PC-9 (cell line): Measurements from ENCODE around the gene HOXA11. TPM values are rescaled to one million over a fixed set of nuclear protein-coding genes. Genes with fewer than 3 reads are reported as not detected.
A peak's percentile ranks its signal among the peaks of the same experiment; 100 is the strongest.

Experiments
- BruUV-seq: library from RNA; stranded (reverse); fragments of 400-500 nt; replicated peaks from 2 replicates; lab custom pipeline; 2021; lab: Mats Ljungman, UMichigan
- CTCF ChIA-PET: fragments of 300-600 bp; sonication (Branson Sonifier 250); formaldehyde crosslinking; loops from one replicate; lab custom pipeline; 2022; ENCODE audit warnings: antibody characterized with exemption; lab: Charles Lee
- POLR2A ChIA-PET: fragments of 300-600 bp; sonication (Branson Sonifier 250); formaldehyde crosslinking; loops from one replicate; lab custom pipeline; 2022; ENCODE audit warnings: antibody characterized with exemption; ENCODE audit not compliant: unreplicated experiment; lab: Charles Lee
- DNase-seq, 2 experiments: peaks; one replicate each; pipeline versions ENCODE4 v3.0.0 to v3.0.0-alpha.2; 2015 to 2022; ENCODE audit warnings: mixed read lengths in 1 of 2
- H2AFZ ChIP-seq: fragments of 200-600 bp; sonication (generic); 2 replicates; pipeline ENCODE4 v1.8.1; 2017; ENCODE audit warnings: antibody characterized with exemption
- H3F3A ChIP-seq: fragments of 200-600 bp; sonication (generic); 2 replicates; pipeline ENCODE4 v1.8.1; 2017; ENCODE audit warnings: antibody characterized with exemption, mild to moderate bottlenecking, low read depth; ENCODE audit not compliant: insufficient read depth
- H3K27ac ChIP-seq: fragments of 200-600 bp; sonication (generic); 2 replicates; pipeline ENCODE4 v1.6.1; 2016; ENCODE audit warnings: mixed run types
- H3K27me3 ChIP-seq: fragments of 200-600 bp; sonication (generic); 2 replicates; pipeline ENCODE4 v1.6.1; 2016; ENCODE audit warnings: low read depth, mixed run types; ENCODE audit not compliant: insufficient read depth
- H3K36me3 ChIP-seq: fragments of 200-600 bp; sonication (generic); 2 replicates; pipeline ENCODE4 v1.6.1; 2016; ENCODE audit warnings: low read depth, mixed run types
- H3K4me1 ChIP-seq: fragments of 200-600 bp; sonication (generic); replicated peaks from 2 replicates; pipeline ENCODE4 v1.6.1; 2016; ENCODE audit warnings: mixed run types; ENCODE audit not compliant: insufficient read depth
- H3K4me2 ChIP-seq: fragments of 200-600 bp; sonication (generic); 2 replicates; pipeline ENCODE4 v1.6.1; 2017; ENCODE audit warnings: mixed run types
- H3K4me3 ChIP-seq: fragments of 200-600 bp; sonication (generic); 2 replicates; pipeline ENCODE4 v1.6.1; 2016; ENCODE audit warnings: mixed run types
- H3K79me2 ChIP-seq: fragments of 200-600 bp; sonication (generic); 2 replicates; pipeline ENCODE4 v1.6.1; 2017; ENCODE audit warnings: low read depth, mixed run types
- H3K9me2 ChIP-seq: fragments of 200-600 bp; sonication (generic); 2 replicates; pipeline ENCODE4 v1.8.1; 2017; ENCODE audit warnings: mild to moderate bottlenecking; ENCODE audit not compliant: insufficient read depth
- H3K9me3 ChIP-seq: fragments of 200-600 bp; sonication (generic); 2 replicates; pipeline ENCODE4 v1.8.1; 2016; ENCODE audit warnings: low read depth; ENCODE audit not compliant: insufficient read depth
- H4K20me1 ChIP-seq: fragments of 200-600 bp; sonication (generic); 2 replicates; pipeline ENCODE4 v1.8.1; 2017; ENCODE audit not compliant: insufficient read depth
- CTCF ChIP-seq: fragments of 200-600 bp; sonication (generic); conservative IDR thresholded peaks from 2 replicates; pipeline ENCODE4 v1.6.1; 2017; ENCODE audit warnings: mixed run types, antibody characterized with exemption, mild to moderate bottlenecking, moderate library complexity
- EZH2 ChIP-seq: fragments of 200-600 bp; sonication (generic); IDR thresholded peaks from 2 replicates; pipeline ENCODE4 v1.8.0; 2017; ENCODE audit warnings: antibody characterized with exemption, low read depth
- intact Hi-C: fragments of 100-400 bp; cut with micrococcal nuclease; formaldehyde crosslinking; loops from one replicate; pipeline ENCODE4 v1.10.0; 2022; ENCODE audit not compliant: unreplicated experiment
- total RNA-seq: library from RNA; stranded (reverse); gene quantifications from 2 replicates; pipeline ENCODE4 v1.2.3, GENCODE V29; 2021

HOXA11 gene
- total RNA-seq, 1 experiment from 2014 or later, result 0.26 TPM

- DNase-seq, result no peak
- Histone ChIP-seq H3K79me2 (no peaks in the 10 kb centered on the region), H2AFZ (no peak overlapping the region)
Measured at GRCh38 chr7:27137640-27138315, 47.3 kb downstream of the HOXA11 start.

GRCh38 chr7:27134392-27134791, 50.6 kb downstream of the HOXA11 start:
- ChIA-PET CTCF (interaction anchor here (0.7 to 1.6 kb wide), 2 partner anchors 14 to 274 kb away, joined by 3 to 5 read pairs; no protein-coding TSS in a partner anchor), POLR2A (interaction anchor here (0.6 to 0.7 kb wide), 2 partner anchors 265 to 288 kb away, joined by 4 to 5 read pairs; no protein-coding TSS in a partner anchor)
- Histone ChIP-seq H3K9me3 (no peaks in the 10 kb centered on the region), H3K4me1 (peaks cover 42% of the 10 kb centered on the region), H3K4me2 (peak overlapping the region; percentile 86), H3K4me3 (no peak overlapping the region; the same call in 1 of the 2 replicates), H2AFZ (no peak overlapping the region; the same call in 1 of the 2 replicates), H3K9me2 (no peaks in the 10 kb centered on the region), H3K27me3 (no peaks in the 10 kb centered on the region), H3K79me2 (no peaks in the 10 kb centered on the region), H3F3A (peaks cover 28% of the 10 kb centered on the region), H3K36me3 (no peaks in the 10 kb centered on the region), H3K27ac (peak overlapping the region; percentile 73), H4K20me1 (no peaks in the 10 kb centered on the region)
- intact Hi-C loops, result no loop called here
- BruUV-seq, result no TSS peak
- TF ChIP-seq CTCF, result no peak
- TF ChIP-seq EZH2, result no peak
- DNase-seq, result peak in 1 of 2 experiments; percentile 75

More at GRCh38 chr7:27137640-27138315, 47.3 kb downstream of the HOXA11 start:
- POLR2A ChIA-PET, result no interaction called here
- TF ChIP-seq CTCF, result no peak
- TF ChIP-seq EZH2, result no peak
- CTCF ChIA-PET, result interaction anchor here (0.7 kb wide), 1 partner anchor 288 kb away, joined by 4 read pairs; no protein-coding TSS in a partner anchor
- Histone ChIP-seq H3K4me3 (no peak overlapping the region), H3K27ac (no peak overlapping the region), H3K27me3 (no peaks in the 10 kb centered on the region), H3K4me1 (peaks cover 42% of the 10 kb centered on the region), H3K9me2 (no peaks in the 10 kb centered on the region), H3K9me3 (no peaks in the 10 kb centered on the region), H3K36me3 (no peaks in the 10 kb centered on the region), H3K4me2 (no peak overlapping the region), H4K20me1 (no peaks in the 10 kb centered on the region), H3F3A (peaks cover 28% of the 10 kb centered on the region)
- no TSS peak for BruUV-seq
- intact Hi-C loops, result no loop called here

GRCh38 chr7:27133409-27134231, 51.4 kb downstream of the HOXA11 start:
- Histone ChIP-seq H2AFZ (no peak overlapping the region; the same call in 1 of the 2 replicates), H3K9me3 (no peaks in the 10 kb centered on the region), H3K79me2 (no peaks in the 10 kb centered on the region), H4K20me1 (no peaks in the 10 kb centered on the region), H3K27me3 (no peaks in the 10 kb centered on the region), H3F3A (peaks cover 28% of the 10 kb centered on the region), H3K9me2 (no peaks in the 10 kb centered on the region), H3K4me1 (peaks cover 42% of the 10 kb centered on the region), H3K4me3 (no peak overlapping the region), H3K36me3 (no peaks in the 10 kb centered on the region), H3K27ac (peak overlapping the region; percentile 73), H3K4me2 (peak overlapping the region; percentile 86; the same call in 1 of the 2 replicates)
- DNase-seq, result no peak
- ChIA-PET POLR2A (interaction anchor here (0.6 to 0.7 kb wide), 3 partner anchors 18 to 287 kb away, joined by 3 to 5 read pairs (median 4); no protein-coding TSS in a partner anchor), CTCF (interaction anchor here (1.6 kb wide), 1 partner anchor 274 kb away, joined by 5 read pairs; no protein-coding TSS in a partner anchor)
- BruUV-seq, result no TSS peak
- intact Hi-C loops, result no loop called here
- TF ChIP-seq CTCF (no peak), EZH2 (no peak)
